Activated CD4-positive, alpha-beta T cell treated with anti-CD3 and anti-CD28 coated beads, Interleukin-2, amount 50 U/mL, for 4 hours (primary cell): Measurements from ENCODE around the gene CD83.

Experiments used
- DNase-seq, 2 experiments: peaks; one replicate each; pipeline ENCODE4 v3.0.0-alpha.2; 2020

The CD83 gene

DNA sequence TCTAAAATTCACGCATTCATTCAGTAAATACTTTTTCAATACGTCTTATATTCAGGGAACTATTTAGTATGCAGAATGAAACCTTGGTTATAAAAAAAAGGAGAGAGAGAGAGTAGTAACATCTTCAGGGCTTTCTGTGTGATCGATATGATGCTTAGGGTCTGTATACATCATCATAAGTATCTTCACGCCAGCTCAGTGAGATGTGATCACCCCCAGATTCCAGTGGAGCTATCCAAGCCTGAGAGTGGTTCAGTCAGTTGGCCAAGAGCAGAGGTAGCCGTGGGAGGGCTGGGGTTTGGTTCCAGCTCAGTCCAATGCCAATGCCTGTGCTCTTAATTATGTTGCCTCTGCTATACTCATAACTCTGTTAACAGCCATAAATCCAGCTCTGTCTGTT lies 8.6 kb downstream of the CD83 start:
- no peak for DNase-seq

DNA sequence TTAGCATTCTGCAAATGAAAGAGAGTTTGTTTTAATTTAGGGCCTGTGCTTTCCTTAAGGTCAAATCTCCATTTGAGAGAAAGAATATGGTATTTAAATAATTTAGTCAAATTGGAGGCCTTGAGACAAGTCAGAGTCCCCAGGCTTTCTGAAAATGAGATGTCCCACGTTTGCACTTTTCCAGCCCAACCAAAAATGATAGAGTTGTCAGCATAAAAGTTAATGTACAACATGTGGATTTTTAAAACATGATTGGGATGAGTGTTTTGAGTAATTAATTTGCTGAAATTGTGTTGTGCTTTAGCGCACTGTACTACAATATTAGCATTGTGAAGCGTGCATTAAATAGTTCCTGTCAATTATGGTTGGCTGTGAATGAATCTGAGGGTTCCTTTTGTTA lies 10.0 kb downstream of the CD83 start:
- no peak for DNase-seq

GRCh38 chr6:14128012-14128411 lies 10.4 kb downstream of the CD83 start:
- DNase-seq = no peak

GRCh38 chr6:14128746-14129145 lies 11.2 kb downstream of the CD83 start:
- DNase-seq = no peak

- no peak for DNase-seq
Measured at GRCh38 chr6:14129575-14129974, 12.0 kb downstream of the CD83 start.

- no peak for DNase-seq
Measured at GRCh38 chr6:14130435-14131075, 13.0 kb downstream of the CD83 start.

DNA sequence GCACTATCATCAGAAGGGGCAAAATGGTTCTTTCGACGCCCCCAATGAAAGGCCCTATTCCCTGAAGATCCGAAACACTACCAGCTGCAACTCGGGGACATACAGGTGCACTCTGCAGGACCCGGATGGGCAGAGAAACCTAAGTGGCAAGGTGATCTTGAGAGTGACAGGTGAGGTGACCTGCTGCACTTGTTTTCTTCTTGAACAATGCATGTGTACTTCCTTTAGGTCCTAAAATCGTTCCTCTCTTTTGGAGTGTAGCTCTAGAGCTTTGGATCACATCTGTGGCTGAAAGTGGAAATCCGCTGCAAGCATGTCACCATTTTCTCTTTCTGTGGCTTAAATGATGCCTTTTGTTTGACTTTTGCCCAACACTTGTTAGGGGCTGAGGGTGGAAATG lies 14.0 kb downstream of the CD83 start:
- DNase-seq = no peak

DNA sequence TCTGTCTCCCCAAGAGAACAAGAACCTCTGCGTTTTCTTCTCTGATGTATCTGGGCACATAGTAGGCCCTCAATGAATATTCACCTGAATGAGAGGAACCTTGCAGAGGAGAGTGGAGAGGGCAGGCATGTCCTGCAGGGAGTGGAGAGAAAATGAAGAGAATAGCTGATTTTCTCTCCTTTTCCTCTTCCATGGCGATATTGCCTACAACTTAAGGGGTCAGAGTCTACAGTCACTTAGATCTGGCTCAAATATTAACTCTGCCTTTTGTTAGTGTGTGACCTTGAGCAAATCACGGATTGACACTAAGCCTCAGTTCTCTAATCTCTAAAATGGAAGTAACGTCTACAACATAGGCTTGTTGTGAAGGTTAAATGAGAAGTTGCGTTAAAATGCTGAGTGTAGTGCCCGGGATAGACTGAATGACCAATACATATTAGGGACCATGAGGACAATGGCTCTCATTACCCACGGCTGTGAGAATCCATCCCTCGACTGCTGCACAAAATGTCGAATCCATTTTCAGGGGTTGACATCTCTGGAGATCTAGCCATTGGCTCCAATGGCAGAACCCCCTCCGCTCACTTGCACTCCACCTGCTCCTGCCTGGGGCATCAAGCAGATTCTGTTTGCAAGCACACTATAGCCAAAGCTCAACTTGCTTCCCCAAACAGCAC lies 14.8 kb downstream of the CD83 start:
- DNase-seq = no peak

- DNase-seq = no peak
Measured at GRCh38 chr6:14132921-14133275, 15.3 kb downstream of the CD83 start.

- DNase-seq = no peak
Measured at GRCh38 chr6:14134211-14134910, 16.8 kb downstream of the CD83 start.

- no peak for DNase-seq
Measured at GRCh38 chr6:14135893-14136539, 18.4 kb downstream of the CD83 start.

GRCh38 chr6:14138701-14139215 lies 21.2 kb downstream of the CD83 start:
- DNase-seq = no peak

- no peak for DNase-seq
Measured at GRCh38 chr6:14141351-14142062, 23.9 kb downstream of the CD83 start.

GRCh38 chr6:14142063-14142450 lies 24.5 kb downstream of the CD83 start:
- no peak for DNase-seq

- DNase-seq = no peak
Measured at GRCh38 chr6:14142511-14143223, 25.1 kb downstream of the CD83 start.

DNA sequence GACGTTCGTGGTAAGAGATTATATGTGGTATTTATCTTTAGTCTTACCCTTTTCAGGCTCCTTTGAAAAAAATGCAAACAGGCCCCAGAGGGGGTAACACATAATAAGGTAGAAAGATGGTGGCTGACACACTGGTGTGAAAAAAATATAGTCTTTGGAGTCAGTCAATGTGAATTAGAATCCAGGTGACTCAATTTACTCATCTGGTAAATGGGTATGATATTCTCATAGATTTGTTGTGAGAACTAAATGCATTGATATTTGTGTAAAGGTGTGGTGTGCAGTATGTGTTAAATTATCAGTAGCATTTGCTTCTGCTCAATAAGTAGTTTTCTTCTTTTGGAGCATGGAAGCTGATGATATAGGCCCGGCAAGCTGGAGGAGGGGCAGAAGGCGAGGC lies 25.7 kb downstream of the CD83 start:
- DNase-seq = no peak

DNA sequence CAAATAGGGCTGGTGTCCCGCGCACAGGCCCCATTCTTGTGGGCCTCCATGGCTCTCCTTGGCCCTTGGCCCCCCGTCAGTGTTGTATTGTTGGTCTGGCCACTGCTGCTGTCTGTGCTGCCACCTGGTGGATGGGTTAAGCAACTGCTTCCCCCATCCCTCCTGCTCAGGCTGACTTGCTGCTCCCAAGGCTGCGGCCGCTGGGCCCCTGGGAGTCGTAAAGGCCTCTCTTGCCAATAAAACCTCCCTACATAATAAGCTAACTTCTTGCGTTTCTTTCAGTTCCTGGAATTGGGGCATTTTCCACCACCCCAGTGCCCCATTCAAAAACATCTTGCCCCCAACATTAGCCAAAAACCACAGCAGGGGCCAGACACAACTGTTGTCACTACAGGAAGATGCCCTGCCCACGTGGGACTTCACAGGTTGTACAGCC lies 27.1 kb downstream of the CD83 start:
- DNase-seq = peak; percentile 64 to 67

DNA sequence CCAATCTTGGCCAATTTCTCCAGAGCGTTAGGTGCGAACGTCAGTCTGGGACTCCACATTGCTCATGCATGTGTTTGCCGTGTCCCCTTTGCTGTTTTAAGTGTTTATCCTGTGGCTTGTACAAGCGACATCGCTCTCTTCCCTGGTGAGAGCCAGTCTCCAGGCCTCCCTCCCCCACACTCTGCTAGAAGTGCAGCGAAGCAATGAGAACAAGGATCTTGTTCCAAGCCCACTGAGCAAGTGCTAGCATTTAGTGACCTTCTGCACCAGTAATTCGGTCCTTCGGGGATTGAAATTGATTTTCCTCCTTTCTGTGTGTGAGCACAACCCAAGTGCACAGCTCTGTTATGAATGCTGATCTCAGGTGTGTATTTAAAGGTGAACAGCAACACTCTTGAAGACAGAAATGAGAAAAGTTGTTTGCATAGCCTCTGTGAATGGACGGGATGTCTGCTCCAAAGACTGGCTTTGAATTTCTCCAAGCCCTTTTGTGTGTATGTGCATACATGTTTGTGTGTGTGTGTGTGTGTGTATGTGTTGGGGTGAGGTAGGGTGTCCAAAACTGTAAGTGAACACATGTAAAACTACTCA lies 29.0 kb downstream of the CD83 start:
- no peak for DNase-seq

- no peak for DNase-seq
Measured at GRCh38 chr6:14147891-14148290, 30.3 kb downstream of the CD83 start.

GRCh38 chr6:14148471-14148870 lies 30.9 kb downstream of the CD83 start:
- DNase-seq = no peak

GRCh38 chr6:14149053-14149738 lies 31.6 kb downstream of the CD83 start:
- no peak for DNase-seq
